Neural progenitor cell (in vitro differentiated cells): ENCODE results near the gene ERCC1. TPM values are rescaled to one million over a fixed set of nuclear protein-coding genes. Genes with fewer than 3 reads are reported as not detected.
A peak's percentile ranks its signal among the peaks of the same experiment; 100 is the strongest.

Experiments used
- DNase-seq: peaks from one replicate; pipeline ENCODE4 v3.0.0-alpha.2; 2016; ENCODE audit warnings: low spot score
- H2AFZ ChIP-seq: fragments of 200-600 bp; sonication (generic); replicated peaks from 2 replicates; pipeline ENCODE4 v1.6.1; 2016; ENCODE audit warnings: antibody characterized with exemption
- H3F3A ChIP-seq: fragments of 200-600 bp; sonication (generic); 2 replicates; pipeline ENCODE4 v1.6.1; 2016; ENCODE audit warnings: antibody characterized with exemption, low read depth
- H3K27ac ChIP-seq: fragments of 200-600 bp; sonication (generic); 2 replicates; pipeline ENCODE4 v1.5.1; 2016; ENCODE audit warnings: mild to moderate bottlenecking
- H3K27me3 ChIP-seq: fragments of 200-600 bp; sonication (generic); 2 replicates; pipeline ENCODE4 v1.6.1; 2016; ENCODE audit warnings: mild to moderate bottlenecking, moderate library complexity
- H3K36me3 ChIP-seq: fragments of 200-600 bp; sonication (generic); 2 replicates; pipeline ENCODE4 v1.5.1; 2016
- H3K4me1 ChIP-seq: fragments of 200-600 bp; sonication (generic); 2 replicates; pipeline ENCODE4 v1.6.1; 2016; ENCODE audit warnings: mixed run types
- H3K4me2 ChIP-seq: fragments of 200-600 bp; sonication (generic); 2 replicates; pipeline ENCODE4 v1.6.1; 2016
- H3K4me3 ChIP-seq: fragments of 200-600 bp; sonication (generic); 2 replicates; pipeline ENCODE4 v1.5.1; 2016
- H3K79me2 ChIP-seq: fragments of 200-600 bp; sonication (generic); 2 replicates; pipeline ENCODE4 v1.6.1; 2016; ENCODE audit warnings: low read depth
- H3K9ac ChIP-seq: fragments of 200-600 bp; sonication (generic); 2 replicates; pipeline ENCODE4 v1.6.1; 2016
- H3K9me3 ChIP-seq: fragments of 200-600 bp; sonication (generic); 2 replicates; pipeline ENCODE4 v1.5.1; 2016; ENCODE audit warnings: low read depth
- H4K20me1 ChIP-seq: fragments of 200-600 bp; sonication (generic); 2 replicates; pipeline ENCODE4 v1.6.1; 2016; ENCODE audit warnings: low read depth
- H3K27ac Mint-ChIP-seq: 3 replicates; pipeline ENCODE4 v1.8.0; 2021; ENCODE audit warnings: mixed read lengths
- H3K27me3 Mint-ChIP-seq: 2 replicates; pipeline ENCODE4 v1.8.0; 2022; ENCODE audit warnings: low read depth, mild to moderate bottlenecking, inconsistent platforms, moderate library complexity, mixed read lengths; ENCODE audit not compliant: insufficient read depth
- H3K36me3 Mint-ChIP-seq: 3 replicates; pipeline ENCODE4 v1.8.0; 2021; ENCODE audit warnings: mixed read lengths
- H3K4me1 Mint-ChIP-seq: 3 replicates; pipeline ENCODE4 v1.8.0; 2021; ENCODE audit warnings: mixed read lengths
- H3K4me3 Mint-ChIP-seq: 3 replicates; pipeline ENCODE4 v1.8.0; 2021; ENCODE audit warnings: mild to moderate bottlenecking, moderate library complexity, mixed read lengths
- H3K9me3 Mint-ChIP-seq: 3 replicates; pipeline ENCODE4 v1.8.0; 2020; ENCODE audit warnings: mixed read lengths
- EZH2 ChIP-seq: fragments of 200-600 bp; sonication (generic); IDR thresholded peaks from 2 replicates; pipeline ENCODE4 v1.6.1; 2017; ENCODE audit warnings: antibody characterized with exemption, mild to moderate bottlenecking, moderate library complexity
- EZH2phosphoT487 ChIP-seq: fragments of 200-600 bp; sonication (generic); IDR thresholded peaks from 2 replicates; pipeline ENCODE4 v1.6.1; 2017; ENCODE audit warnings: antibody characterized with exemption
- total RNA-seq: library from RNA; depleted of rRNA; stranded (reverse); fragments of >200 nt; gene quantifications from 2 replicates; pipeline ENCODE4 v1.2.3, GENCODE V29; 2015; ENCODE audit warnings: low replicate concordance
- TF ChIP-seq, protein P1 (sequence below): fragments of 200-600 bp; sonication (generic); IDR thresholded peaks from 2 replicates; pipeline ENCODE4 v1.5.1; 2017; ENCODE audit warnings: antibody characterized with exemption, mild to moderate bottlenecking

ERCC1 gene
- total RNA-seq, 1 donor from 2014 or later, result 46.0 TPM

DNA sequence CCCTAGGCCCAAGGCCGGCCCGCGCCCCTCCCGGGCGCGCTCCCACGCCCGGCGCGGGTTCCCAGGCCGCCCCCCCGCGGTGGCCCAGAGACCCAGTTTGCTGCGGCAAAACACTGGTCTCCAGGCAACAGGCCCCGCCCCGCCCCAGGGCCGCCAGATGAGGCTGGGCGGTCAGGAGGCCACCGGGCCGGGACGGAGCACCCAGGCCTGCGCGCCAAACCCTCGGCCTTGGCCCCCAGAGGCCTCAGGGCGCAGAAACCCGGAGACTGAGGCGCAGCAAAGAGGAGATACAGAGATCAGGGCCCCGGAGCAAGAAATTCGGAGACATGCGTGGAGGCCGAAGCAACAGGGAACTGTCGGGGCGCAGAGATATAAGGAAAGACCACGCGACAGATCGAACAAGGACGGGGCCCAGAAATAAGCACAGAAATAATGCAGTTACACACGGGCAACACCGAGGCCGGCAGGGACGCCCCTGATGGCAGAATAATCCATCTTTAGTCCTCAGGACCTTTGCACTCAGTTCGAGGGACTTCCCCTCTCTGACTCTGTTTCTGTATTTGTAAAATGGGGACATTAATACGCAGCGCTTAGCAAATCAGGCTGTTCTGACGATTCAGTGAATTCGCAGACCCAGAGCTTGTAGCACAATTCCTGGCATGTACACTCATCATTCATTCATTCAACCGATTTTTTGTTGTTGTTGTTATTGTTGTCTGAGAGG, 20.8 kb upstream of the ERCC1 start:
- Histone ChIP-seq H3K4me3 (peak overlapping the region; percentile 66), H3F3A (peaks cover 63% of the 10 kb centered on the region), H3K27ac (no peak overlapping the region), H3K36me3 (no peaks in the 10 kb centered on the region), H4K20me1 (no peaks in the 10 kb centered on the region), H3K4me1 (peaks cover 11% of the 10 kb centered on the region), H3K9me3 (no peaks in the 10 kb centered on the region), H3K9ac (no peak overlapping the region), H3K4me2 (peak overlapping the region; percentile 97), H2AFZ (peak overlapping the region; percentile 58), H3K27me3 (peaks cover 10% of the 10 kb centered on the region), H3K79me2 (no peaks in the 10 kb centered on the region)
- peak overlapping the region; percentile 84 for H3K27ac Mint-ChIP-seq
- peaks cover 53% of the 10 kb centered on the region for H3K4me1 Mint-ChIP-seq
- peak; percentile 96 for DNase-seq
- H3K9me3 Mint-ChIP-seq, result no peaks in the 10 kb centered on the region
- peak overlapping the region; percentile 54 for H3K4me3 Mint-ChIP-seq
- no peaks in the 10 kb centered on the region for H3K36me3 Mint-ChIP-seq
- peaks cover 19% of the 10 kb centered on the region for H3K27me3 Mint-ChIP-seq
- no peak for TF ChIP-seq EZH2
- TF ChIP-seq, protein P1, sequence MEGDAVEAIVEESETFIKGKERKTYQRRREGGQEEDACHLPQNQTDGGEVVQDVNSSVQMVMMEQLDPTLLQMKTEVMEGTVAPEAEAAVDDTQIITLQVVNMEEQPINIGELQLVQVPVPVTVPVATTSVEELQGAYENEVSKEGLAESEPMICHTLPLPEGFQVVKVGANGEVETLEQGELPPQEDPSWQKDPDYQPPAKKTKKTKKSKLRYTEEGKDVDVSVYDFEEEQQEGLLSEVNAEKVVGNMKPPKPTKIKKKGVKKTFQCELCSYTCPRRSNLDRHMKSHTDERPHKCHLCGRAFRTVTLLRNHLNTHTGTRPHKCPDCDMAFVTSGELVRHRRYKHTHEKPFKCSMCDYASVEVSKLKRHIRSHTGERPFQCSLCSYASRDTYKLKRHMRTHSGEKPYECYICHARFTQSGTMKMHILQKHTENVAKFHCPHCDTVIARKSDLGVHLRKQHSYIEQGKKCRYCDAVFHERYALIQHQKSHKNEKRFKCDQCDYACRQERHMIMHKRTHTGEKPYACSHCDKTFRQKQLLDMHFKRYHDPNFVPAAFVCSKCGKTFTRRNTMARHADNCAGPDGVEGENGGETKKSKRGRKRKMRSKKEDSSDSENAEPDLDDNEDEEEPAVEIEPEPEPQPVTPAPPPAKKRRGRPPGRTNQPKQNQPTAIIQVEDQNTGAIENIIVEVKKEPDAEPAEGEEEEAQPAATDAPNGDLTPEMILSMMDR, result no peak
- no peak for TF ChIP-seq EZH2phosphoT487

DNA sequence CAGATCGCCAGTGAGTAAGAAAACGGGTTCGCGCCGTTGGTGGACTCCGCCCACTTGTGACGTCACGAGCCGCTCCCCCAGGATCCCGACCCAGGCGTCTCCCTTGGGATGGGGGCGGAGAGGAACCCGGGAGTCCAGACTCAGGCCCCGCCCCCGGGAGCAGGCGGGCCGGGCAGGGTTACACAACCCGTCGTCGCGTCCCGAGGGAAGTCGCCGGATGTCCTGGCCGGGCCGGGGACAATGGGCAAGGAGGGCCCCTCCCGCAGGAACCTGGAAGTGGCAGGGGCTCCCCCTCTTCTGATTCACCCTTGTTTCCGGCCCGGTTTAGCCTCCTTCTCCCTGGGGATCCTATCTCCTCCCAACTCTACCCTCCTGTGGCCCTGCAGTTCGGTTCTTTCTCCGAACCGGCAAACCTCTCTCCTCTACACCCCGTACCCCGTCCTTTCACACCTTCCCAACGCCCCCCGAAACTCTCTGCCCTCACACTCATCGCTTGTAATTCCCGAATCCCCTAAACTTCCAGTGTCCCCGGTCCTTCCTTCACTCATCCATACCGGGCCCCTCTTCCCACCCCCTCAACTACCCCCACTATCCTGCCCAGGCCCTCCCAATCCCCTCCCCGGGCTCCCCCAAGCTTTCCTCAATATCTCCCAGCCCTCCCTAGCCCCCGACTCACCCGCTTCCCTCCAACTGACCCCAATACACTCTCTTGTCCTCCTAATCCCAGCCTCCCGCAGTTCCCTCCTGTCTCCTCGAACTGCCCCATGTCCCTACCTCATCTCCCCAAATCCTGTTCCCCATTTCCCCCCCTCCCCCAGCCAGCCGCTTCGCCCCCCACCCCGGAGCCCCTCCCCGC, 20.0 kb upstream of the ERCC1 start:
- peaks cover 22% of the 10 kb centered on the region for H3K27me3 Mint-ChIP-seq
- DNase-seq, result peak; percentile 98
- no peaks in the 10 kb centered on the region for H3K9me3 Mint-ChIP-seq
- Histone ChIP-seq H3F3A (peaks cover 62% of the 10 kb centered on the region), H3K36me3 (no peaks in the 10 kb centered on the region), H3K27me3 (peaks cover 9% of the 10 kb centered on the region), H3K4me1 (peaks cover 11% of the 10 kb centered on the region), H3K4me2 (peak overlapping the region; percentile 97), H3K27ac (peak overlapping the region; percentile 56), H3K79me2 (no peaks in the 10 kb centered on the region), H2AFZ (no peak overlapping the region), H3K4me3 (peak overlapping the region; percentile 66), H3K9ac (peak overlapping the region; percentile 35), H3K9me3 (no peaks in the 10 kb centered on the region), H4K20me1 (no peaks in the 10 kb centered on the region)
- TF ChIP-seq EZH2, result no peak
- TF ChIP-seq, protein P1, result no peak
- no peak for TF ChIP-seq EZH2phosphoT487
- peak overlapping the region; percentile 90 for H3K4me3 Mint-ChIP-seq
- H3K27ac Mint-ChIP-seq, result peak overlapping the region; percentile 99
- no peaks in the 10 kb centered on the region for H3K36me3 Mint-ChIP-seq
- peaks cover 49% of the 10 kb centered on the region for H3K4me1 Mint-ChIP-seq

DNA sequence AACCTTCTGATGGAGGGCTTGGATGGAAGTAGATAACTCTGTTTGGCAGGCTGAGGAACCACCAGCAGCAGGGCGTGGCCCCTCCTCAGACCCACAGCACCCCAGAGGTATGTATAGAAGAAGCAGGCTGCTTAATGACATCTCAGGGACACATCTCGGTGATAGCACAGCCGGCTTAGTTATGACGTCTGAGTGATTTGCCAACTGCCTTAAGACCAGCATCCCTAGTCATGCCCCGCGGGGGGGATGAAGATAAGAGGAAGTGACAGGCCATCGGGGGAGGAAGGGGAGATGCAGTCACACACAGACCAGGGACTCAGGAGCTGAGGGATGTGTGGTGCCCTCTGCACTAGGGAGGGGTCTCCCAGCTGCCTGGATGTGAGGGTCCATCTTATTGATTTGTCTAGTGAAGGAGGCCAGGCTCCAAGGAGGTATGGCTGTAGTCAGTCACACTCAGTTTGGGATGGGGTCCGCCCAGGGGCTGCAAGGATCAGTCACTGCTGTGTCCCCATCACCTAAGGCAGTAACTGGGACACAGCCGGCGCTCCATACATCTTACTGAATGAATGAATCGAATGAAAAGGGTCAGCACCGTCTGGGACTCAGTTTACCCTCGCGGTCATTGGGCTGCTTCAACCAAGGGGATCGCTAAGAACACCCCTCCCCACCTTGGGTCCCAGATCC, 19.2 kb upstream of the ERCC1 start:
- Mint-ChIP-seq H3K9me3 (no peaks in the 10 kb centered on the region), H3K27me3 (peaks cover 18% of the 10 kb centered on the region), H3K4me1 (peaks cover 45% of the 10 kb centered on the region), H3K36me3 (no peaks in the 10 kb centered on the region), H3K4me3 (peak overlapping the region; percentile 90), H3K27ac (peak overlapping the region; percentile 60)
- no peaks in the 10 kb centered on the region for H4K20me1 ChIP-seq
- TF ChIP-seq EZH2phosphoT487 (no peak), EZH2 (no peak)
- TF ChIP-seq, protein P1, result no peak
- peak overlapping the region; percentile 66 for H3K4me3 ChIP-seq
- DNase-seq, result peak; percentile 55
- H3K79me2 ChIP-seq, result no peaks in the 10 kb centered on the region
- H3K9me3 ChIP-seq, result no peaks in the 10 kb centered on the region
- H3K9ac ChIP-seq, result no peak overlapping the region
- peaks cover 9% of the 10 kb centered on the region for H3K27me3 ChIP-seq
- peaks cover 62% of the 10 kb centered on the region for H3F3A ChIP-seq
- no peak overlapping the region for H2AFZ ChIP-seq
- no peaks in the 10 kb centered on the region for H3K36me3 ChIP-seq
- H3K4me1 ChIP-seq, result peaks cover 11% of the 10 kb centered on the region
- H3K4me2 ChIP-seq, result peak overlapping the region; percentile 97
- H3K27ac ChIP-seq, result no peak overlapping the region
